Cerebellar nuclear complex (tissue), 1 donor: ENCODE measurements around the gene GPRC6A.
"Not testable (repeated sequence)": the region's sequence is repeated elsewhere in the genome, so short reads cannot be mapped to it uniquely, and the experiment has no call there.

Experiments
- DNase-seq, 2 experiments: peaks; one replicate each; lab custom pipeline; 2025; lab: John Stamatoyannopoulos, UW

GPRC6A gene, protein sequence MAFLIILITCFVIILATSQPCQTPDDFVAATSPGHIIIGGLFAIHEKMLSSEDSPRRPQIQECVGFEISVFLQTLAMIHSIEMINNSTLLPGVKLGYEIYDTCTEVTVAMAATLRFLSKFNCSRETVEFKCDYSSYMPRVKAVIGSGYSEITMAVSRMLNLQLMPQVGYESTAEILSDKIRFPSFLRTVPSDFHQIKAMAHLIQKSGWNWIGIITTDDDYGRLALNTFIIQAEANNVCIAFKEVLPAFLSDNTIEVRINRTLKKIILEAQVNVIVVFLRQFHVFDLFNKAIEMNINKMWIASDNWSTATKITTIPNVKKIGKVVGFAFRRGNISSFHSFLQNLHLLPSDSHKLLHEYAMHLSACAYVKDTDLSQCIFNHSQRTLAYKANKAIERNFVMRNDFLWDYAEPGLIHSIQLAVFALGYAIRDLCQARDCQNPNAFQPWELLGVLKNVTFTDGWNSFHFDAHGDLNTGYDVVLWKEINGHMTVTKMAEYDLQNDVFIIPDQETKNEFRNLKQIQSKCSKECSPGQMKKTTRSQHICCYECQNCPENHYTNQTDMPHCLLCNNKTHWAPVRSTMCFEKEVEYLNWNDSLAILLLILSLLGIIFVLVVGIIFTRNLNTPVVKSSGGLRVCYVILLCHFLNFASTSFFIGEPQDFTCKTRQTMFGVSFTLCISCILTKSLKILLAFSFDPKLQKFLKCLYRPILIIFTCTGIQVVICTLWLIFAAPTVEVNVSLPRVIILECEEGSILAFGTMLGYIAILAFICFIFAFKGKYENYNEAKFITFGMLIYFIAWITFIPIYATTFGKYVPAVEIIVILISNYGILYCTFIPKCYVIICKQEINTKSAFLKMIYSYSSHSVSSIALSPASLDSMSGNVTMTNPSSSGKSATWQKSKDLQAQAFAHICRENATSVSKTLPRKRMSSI

DNA sequence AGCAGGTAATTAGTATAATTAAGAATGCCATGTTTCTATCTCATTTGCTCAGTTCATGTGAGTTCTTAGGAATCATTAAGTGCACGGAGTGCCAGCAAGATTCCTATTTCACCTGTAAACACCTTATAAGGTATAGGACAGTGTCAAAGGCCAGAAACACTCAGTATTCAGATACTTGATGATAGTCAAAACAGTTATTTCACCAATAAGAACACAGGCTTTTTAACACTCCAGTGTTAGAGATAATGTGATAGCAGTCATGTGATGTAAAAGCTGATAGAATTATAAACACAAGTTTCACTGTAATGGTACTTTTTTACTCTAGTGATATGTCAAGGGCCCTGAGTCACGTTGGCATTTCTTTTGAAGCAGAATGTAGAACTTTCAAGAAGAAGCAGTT, at the start of gene GPRC6A:
Gene GPRC6A (minus strand): TSS at position 101 of the 400 bp plus-strand sequence. CDS start 70 bp downstream, at position 31.
- no peak for DNase-seq

DNA sequence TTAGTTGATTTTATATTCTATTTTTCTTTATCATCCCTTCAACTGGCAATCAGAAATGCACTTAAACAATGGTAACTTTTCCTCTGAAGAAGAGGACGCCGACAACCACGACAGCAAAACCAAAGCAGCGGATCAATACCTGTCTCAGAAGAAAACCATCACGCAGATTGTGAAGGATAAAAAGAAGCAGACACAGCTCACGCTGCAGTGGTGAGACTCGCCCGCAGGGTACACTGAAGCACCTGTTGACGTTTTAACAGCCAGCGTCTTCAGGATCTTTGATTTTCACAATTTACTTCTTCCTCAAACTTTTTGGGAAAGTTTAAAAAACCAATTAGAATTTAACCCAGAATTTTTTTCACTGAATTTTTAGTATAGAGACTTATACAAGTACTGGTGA, 48.9 kb upstream of the GPRC6A start:
- no peak for DNase-seq

DNA sequence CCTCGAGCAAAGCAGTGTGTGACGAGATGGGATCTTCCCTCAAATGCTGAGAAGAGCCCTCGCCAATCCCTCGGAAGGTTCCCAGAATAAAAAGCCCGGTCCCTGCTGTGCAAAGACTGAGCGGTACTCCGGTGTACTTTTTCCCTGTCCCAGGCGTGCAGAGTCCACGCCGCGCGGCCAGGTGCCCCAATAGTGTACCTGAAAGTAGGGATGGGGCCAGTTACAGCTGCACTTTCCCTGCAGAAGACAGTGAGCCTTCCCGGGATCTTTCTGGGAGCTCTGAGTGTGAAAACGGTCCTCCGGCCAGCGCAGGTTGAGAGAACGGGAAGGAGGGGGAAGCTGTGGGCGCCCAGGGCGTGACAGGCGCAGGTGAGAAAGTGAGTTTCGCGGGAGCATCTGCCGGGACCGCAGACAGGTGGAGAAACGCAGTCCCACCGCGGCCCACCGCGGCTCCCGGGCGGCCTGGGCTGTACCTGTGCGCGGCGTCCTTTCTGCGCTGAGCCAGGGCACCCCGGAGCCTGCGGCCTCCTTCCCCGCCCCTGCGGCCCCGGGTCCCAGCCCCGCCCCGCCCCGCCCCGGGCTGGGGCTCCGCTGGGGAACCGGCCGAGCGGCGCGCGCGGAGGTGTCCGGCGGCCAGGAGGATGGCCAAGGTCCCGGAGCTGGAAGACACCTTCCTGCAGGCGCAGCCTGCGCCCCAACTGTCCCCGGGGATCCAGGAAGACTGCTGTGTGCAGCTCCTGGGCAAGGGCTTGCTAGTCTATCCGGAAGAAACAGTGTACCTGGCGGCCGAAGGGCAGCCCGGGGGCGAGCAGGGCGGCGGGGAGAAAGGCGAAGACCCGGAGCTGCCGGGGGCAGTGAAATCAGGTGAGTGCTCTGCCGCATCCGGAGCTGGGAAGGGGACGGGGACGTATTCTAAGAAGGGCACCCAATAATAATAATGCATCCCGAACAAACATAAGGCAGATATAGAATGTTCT, 48.0 kb upstream of the GPRC6A start, which contains the start of gene RFX6:
Gene RFX6 (plus strand): TSS at position 608 of the 977 bp plus-strand sequence. CDS start 34 bp downstream, at position 642.
- no peak for DNase-seq

DNA sequence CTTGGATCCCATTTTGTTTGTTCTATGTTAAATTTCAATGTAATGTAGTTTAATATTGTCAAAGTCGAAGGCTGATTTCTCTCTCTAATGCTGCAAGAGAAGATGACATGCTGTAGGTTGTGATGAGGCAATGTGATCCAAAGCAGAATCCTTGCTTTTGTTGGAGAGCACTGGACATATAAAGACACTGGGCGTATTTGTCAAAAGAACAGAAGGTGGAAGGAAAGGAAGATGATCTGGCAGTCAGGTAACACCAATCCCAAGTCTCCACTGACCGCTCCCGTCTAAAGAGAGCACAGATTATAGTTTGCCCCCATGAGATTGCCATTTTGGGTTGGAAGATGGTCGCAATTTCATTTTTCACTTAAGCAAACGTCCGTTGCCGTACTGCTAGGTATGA, 47.2 kb upstream of the GPRC6A start:
- no peak for DNase-seq

DNA sequence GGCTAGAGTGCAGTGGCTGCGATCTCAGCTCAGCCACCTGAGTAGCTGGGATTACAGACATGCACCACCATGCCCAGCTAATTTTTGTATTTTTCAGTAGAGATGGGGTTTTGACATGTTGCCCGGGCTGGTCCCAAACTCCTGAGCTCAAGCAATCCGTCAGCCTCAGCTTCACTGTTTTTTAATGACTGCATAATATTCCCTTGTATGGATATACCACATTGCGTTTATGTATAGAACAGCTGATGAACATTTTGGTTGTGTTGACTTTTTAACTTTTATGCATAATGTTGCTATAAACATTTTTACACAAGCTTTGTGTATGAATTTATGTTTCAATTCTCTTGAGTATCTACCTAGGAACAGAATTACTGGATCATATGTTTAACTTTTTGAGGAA, 43.9 kb upstream of the GPRC6A start:
- DNase-seq, result no peak

DNA sequence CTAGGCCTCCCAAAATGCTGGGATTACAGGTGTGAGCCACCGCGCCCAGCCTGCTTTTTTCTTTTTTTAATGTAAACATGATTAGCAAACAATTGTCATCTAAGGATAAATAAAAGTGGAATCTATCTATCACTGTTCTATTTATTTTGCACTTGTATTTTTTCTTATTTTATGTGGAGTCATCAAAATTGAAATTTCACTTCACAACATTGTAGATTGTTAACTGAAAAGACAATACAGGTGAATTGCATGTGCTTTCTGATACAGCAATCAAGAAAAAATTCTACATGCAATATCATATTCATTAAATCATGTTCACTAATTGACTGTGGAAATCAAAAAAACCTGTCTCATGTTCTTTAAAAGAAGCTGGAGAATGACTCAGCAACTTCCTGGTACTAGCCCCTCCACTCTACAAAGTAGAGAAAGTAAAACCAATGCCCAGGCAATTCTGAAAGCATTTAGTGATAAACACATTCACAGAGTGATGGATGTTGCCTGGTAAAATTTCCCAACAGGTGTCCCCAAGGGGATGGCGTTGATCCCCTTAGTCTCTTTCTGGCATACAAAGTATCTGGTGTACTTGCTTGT, 37.5 kb upstream of the GPRC6A start:
- no peak for DNase-seq

DNA sequence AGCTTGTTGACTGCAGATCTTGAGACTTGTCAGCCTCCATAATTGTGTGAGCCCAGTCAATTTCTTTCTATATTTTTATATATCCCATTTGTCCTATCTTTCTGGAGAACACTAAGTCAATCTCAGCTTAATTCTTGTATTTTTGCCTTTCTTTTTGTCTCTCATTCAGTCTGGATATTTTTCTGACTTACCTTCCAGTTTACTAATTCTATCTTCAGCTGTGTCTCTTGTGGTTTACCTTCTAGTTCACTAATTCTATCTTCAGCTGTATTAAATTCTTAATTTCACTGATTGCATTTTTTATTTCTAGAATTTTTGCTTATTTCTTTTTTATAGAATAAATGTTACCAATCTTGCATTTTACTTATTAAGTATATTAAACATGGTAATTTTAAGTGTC, 30.4 kb upstream of the GPRC6A start:
- no peak for DNase-seq

DNA sequence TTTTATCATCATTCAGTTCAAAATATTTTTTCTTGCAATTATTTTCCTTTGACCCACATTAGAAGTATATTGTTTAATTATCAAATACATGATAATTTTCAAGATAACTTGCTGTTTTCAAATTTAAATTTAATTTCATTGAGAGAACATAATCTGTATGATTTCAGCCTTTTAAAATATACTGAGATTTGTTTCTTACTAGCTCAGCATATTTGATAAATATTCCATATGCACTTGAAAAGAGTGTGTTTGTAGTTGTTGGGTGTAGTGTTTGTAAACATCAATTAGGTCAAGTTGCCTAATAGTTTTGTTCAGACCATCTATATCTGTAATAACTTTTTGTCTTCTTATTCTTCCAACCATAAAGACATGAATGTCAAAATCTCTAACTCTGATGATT, 29.2 kb upstream of the GPRC6A start:
- no peak for DNase-seq

DNA sequence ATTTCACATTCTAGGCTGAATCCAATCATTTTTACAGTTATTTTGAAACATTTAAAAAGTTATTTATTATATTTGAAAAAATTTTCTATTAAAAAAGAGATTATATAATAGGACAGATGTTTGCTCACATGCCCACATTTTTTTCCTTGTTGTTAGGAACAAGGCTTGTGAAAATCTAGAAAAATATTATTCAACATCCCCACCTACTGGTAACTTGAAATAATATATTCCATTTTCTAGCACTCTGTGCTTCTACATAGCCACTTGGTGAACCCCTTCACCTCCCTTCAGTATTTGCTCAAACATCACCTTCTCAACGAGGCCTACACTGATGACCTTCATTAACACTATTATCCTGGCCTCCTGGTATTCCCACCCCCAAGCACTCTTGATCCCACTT, 18.3 kb upstream of the GPRC6A start:
- DNase-seq, result no peak

DNA sequence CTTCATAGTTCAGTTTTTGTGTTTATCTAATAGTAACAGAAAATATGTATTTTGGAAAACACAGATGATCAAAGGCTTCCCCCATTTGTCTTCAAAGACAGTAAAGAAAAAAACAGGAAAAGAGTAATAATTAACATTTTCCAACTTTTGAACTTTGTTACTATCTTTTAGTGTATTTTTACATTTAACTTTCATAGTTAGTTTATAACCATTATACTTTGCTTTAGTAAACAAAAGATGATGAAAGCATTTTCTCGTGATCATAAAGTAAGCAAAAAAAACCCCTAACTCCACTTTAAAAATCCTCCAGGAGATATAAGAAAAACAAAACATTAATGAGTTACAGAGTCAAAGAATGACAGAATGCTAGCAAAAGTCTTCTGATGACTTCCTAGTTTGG, 13.6 kb upstream of the GPRC6A start:
- no peak for DNase-seq

DNA sequence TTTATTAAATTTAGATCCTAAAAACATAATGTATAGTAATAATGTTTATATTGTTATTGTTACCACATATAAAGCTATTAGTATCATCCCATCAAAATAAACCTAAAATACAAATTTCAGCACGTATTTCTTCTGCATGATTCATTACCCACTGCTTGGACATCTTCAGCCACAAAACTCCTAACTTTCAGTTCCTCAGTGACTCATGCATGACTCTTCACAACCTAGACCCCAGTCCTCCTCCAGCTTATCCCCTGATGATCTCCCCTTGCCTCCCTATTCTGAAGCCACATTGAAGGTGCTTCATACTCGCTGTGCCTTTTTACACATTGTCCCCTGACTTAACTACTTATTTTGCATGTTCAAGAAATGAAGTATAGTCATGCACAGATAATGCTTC, 11.2 kb upstream of the GPRC6A start:
- no peak for DNase-seq

DNA sequence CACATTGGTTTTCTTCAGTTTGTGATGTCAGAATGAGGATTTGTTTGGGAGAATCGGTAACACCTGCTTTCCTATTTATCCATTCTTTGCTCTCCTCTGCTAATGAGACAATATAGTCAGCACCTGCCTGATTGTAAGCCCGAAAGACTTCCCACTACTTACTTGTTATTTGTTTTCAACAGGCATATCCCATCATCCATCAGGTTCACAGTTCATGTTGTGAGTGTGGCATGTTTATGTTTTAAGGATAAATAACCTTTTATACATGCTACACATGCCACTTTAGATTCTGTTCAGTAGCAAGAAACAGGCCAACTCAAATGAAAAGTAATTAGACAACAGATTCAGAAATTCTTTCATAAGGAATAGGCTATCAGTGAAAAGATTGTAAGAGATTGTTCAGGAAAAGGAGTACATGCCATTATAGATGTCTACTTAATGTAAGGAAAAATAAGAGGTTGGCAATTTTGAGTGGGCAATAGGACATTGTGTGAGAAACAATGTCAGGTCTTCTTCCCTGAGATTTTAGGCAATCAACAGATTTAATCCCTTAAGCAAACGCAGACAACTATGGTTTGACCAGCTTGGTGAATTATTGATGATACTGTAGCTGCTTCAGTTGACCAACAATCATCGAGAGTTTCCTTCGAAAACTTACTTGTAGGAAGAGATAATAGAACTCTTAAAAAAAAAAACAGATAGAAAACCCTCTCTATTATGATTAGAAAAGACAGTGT, 7.9 kb upstream of the GPRC6A start:
- DNase-seq, result no peak

DNA sequence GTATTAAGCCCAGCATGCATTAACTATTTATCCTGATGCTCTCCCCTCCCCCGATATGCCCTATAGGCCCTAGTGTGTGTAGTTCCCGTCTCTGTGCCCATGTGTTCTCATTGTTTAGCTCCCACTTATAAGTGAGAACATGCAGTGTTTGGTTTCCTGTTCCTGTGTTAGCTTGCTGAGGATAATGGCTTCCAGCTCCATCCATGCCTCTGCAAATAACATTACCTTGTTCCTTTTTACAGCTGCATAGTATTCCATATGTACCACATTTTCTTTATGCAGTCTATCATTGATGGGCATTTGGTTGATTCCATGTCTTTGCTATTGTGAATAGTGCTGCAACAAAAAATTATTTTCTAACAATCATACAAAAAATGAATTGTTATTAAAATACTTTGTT, 5.6 kb upstream of the GPRC6A start:
- DNase-seq, result not testable (repeated sequence)

DNA sequence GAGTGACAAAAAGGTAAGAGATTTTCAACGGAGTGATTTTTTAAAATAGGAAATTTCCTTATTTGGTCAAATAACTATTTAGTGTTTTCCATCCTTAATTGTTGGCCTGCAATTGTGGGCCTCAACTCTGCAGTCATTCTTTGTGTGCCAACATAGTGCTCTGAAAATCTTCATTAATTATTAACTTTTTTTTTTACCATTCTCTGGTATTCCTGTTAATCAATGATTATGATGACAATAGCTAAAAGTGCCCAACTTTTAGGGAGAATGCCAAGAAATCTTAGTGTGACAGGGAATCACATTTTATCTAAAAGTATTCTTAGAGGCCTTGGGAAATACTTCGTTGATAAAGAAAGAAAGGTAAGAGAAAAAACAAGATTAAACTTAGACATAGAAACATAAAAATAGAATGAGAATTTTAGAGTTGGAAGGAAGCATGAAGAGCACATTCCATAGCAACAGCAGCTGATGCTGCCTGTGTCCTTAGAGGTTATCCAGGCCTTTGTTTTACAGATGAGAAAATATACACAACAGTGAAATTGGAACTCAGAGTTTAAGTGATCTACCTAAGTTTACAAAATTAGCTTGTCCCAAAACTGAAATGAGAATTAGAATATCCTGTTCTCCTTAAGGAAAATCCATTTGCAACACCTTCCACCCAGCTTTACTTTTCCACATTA, 1.2 kb downstream of the GPRC6A start:
- no peak for DNase-seq

DNA sequence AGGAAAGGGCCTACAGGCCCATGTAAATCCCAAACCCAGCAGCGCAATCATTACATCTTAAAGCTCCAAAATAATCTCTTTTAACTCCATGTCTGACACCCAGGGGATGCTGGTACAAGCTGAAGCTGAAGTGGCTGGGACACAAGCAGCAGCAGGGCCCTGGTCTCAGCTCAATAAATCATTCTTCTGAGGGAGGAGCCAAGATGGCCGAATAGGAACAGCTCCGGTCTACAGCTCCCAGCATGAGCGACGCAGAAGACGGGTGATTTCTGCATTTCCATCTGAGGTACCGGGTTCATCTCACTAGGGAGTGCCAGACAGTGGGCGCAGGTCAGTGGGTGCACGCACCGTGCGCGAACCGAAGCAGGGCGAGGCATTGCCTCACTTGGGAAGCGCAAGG, 12.5 kb downstream of the GPRC6A start:
- DNase-seq, result not testable (repeated sequence)

DNA sequence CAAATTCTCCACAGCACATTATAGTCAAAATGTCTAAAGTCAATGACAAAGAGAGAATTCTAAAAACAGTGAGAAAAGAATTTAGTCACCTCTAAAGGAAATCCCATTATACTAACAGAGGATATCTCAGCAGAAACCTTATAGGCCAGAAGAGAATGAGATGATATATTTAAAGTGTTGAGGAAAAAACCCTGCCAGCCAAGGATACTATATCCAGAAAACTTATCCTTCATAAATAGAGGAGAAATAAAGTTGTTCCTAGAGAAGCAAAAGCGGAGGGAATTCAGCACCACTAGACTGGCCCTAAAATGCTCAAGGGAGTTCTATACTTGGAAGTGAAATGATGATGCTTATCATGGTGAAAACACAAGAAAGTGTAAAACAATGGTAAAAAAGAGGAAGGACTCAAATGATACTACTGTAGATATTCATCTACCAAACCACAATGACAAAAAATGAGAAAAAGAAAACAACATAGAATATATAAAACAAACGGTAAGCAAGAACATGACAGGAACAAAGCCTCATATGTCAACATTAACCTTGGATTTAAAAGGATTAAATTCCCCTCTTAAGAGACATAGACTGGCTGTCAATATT, 16.7 kb downstream of the GPRC6A start:
- DNase-seq, result no peak

DNA sequence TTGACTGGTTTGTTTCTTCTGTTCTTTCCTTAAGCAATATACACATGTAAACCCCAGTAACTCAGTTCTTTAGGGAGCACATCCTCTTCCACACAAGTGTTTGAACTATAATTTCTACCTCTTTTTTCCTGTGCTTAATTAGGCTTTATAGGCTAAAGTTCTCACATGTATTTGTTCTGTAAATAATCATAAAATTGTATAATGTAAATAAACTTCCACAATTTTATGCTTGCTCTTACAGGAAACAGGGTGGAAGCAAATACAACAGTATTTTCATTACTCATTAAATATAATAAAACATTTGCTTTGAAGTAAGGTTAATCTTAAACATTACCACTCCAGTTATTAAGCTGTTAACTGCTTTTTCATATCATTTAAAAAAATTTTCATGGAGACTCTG, 26.9 kb downstream of the GPRC6A start:
- DNase-seq, result no peak

DNA sequence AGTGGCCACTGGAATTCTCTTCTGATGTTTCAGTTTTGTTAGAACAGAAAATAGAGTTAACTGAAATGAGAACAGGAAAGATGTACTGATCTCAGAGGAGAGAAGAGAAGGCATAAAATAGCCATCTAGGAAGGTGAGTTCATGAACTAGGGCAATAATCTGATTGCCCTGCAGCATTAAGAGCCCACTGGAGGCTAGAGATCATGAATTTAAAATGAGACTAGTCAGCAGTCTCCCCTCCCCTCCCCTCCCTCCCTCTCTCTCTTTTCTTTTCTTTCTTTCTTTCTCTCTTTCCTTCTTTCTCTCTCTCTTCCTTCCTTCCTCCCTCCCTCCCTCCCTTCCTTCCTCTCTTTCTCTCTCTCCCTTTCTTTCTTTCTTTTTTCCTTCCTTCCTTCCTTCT, 28.9 kb downstream of the GPRC6A start:
- no peak for DNase-seq

DNA sequence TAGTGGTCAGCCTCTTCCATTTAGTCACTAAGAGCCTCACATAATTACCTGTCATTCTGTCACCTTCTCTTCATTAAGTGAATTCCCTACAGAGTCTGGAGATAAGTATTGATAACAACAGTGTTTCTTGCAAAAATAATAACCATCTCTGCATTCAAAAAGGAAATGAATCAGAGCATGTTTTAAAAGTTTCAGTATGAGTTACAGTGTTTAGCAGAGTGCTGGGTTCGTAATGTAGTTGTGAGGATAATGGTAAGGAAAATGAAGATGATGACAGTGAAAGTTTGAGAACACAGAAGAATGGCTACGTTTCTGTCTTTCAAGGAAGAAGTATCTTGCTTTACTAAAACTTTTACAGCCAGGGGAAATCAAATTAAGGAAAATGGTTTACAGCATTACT, 31.3 kb downstream of the GPRC6A start:
- no peak for DNase-seq

DNA sequence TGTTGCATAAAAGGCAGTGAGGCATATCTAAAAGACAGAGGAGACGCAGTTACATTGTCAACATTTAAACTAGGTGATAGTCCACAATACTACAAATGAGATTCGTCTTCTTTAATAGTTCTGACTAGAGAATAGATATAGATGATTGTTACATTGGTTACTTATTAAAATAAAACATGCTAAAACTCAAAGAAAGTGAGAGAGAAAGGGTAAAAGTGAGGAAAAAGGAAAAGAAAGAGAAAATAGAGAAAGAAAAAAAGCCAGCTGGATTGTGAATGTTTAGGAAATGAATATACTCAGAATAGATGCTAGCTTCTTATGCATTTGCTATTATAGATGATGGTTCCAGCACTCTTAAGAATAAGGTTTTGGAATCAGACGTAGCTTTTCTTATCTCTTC, 35.7 kb downstream of the GPRC6A start:
- DNase-seq, result no peak
